ENCODE data around the gene TOM1.

TOM1 gene

DNA sequence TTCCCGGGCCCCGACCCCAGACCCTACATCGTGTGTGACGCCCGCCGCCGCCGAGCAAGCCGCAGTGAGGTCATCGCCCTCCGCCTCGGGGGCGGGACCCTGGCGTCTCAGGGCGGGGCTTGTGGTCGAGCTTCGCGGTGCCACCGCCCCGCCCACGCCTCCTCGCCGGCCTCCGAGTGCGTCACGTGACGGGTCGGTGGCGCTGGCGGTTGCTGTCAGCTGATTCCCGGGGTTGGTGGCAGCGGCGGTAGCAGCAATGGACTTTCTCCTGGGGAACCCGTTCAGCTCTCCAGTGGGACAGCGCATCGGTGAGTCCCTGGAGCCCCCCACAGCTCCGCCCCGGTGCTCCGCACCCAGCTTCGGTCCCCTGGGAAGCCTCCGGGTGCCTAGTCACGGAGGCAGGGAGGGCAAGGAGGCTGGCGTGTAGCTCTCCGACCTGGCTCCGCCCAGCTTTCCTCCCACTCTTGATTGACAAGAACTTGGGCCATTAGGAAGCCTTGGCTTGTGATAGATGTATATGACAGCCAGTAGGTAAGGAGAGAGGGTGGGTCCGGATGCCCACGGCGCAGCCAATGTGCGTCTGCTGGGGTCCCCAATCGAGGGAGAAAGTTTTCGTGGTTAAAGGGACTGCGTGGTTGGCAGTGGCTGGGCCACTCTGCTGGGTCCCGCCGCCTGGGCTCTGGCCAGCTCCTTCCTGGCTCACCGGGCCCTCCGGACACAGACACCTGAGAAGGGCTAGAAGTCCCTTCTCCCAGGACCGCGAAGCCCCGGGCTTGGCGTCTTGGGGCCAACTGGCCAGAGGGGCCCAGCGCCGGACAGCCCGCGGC is at the start of gene TOM1:
Gene TOM1 (plus strand): TSS at position 222 of the 827 bp plus-strand sequence. CDS start 35 bp downstream, at position 257.
- DNase-seq = peak; percentile 97

DNA sequence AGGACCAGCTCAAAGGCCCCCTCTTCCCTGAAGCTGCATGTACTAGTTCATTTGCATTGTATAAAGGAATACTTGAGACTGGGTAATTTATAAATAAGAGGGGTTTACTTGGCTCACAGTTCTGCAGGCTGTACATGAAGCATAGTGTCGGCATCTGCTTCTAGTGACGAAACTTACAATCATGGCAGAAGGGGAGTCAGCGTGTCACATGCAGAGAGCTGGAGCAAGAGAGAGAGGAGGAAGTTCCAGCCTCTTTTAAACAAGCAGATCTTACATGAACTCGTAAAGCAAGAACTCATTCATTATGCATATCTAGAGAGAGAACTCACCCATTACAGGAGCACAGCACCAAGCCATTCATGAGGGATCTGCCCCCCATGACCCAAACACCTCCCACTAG is 49.5 kb upstream of the TOM1 start:
- DNase-seq = no peak

DNA sequence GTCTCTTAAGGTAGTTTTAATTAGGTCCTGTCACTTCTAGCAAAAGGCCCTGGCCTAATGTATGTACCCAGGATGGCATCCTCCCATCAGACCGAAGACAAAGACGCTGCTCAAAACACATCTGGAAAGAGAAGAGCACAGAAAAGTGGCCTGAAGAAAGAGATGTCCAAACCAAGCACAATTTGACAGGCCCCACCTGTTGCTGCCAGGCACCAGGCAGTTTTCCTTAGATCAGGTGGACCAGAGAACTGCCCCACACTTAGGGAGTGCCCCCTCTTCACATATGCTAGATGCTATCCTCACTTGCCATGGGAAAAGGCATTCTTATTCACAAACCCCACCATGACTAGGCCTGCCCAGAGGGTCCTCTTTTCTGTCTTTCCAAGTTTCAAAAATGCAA is 45.7 kb upstream of the TOM1 start:
- DNase-seq = no peak

DNA sequence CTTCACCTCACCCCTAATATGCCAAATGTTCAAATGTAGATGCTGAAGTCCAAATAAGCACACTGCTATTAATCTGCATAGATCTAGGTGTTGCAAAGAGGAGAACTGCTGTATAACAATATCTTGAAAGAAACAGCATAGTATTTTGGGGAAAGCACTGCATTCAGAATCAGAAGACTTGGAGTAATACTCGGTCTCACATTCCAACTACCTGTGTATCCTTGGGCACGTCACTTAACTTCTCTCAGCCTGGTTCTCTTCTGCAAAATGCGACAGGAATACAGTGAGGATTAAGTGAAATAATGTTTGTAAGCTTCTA is 42.7 kb upstream of the TOM1 start:
- DNase-seq = no peak

DNA sequence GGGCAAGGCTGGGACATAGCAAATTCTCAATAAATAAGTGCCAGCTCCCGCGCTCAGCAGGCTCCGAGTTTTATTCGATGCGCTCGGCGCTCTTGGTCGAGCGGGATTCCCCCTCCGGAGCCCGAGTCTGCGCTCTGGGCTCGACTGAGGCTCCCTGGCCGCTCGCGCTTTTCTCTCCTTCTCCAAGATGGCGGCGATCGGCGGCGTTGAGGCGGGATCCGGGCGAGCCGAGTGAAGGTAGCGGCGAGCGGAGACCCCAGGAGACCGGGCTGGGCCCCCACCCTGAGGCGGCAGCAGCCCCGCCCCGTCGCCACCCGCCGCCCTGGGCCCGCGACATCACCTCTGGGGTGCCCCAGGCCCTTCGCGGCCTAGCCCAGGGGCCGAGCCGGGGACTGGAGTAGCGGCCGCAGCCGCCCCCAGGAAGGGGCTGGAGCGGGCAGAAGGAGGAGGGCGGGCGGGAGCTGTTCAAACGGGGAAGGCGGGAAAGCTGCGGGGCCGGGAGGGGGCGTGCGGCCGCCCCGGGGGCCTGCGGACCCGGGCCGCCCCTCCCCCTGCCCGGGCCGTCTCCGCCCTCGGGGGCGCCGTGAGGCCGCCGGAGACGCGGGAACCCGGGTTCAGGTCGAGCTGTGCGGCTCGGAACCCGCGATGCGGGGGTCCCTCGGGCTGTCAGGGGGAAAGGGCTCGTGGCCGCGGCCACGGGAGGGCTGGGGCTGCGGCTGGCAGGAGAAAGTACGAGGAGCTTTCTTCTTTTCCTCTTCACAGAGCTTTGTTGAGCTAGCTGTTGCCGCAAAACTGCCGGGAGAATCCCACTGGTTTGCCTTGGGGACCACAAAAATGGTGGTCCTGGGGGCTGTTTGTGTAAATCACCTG is 42.1 kb upstream of the TOM1 start, which contains the start of gene HMGXB4:
Gene HMGXB4 (plus strand): TSS at position 173 of the 870 bp plus-strand sequence. CDS start 4,898 bp downstream, outside the sequence.
- peak; percentile 91 for DNase-seq

DNA sequence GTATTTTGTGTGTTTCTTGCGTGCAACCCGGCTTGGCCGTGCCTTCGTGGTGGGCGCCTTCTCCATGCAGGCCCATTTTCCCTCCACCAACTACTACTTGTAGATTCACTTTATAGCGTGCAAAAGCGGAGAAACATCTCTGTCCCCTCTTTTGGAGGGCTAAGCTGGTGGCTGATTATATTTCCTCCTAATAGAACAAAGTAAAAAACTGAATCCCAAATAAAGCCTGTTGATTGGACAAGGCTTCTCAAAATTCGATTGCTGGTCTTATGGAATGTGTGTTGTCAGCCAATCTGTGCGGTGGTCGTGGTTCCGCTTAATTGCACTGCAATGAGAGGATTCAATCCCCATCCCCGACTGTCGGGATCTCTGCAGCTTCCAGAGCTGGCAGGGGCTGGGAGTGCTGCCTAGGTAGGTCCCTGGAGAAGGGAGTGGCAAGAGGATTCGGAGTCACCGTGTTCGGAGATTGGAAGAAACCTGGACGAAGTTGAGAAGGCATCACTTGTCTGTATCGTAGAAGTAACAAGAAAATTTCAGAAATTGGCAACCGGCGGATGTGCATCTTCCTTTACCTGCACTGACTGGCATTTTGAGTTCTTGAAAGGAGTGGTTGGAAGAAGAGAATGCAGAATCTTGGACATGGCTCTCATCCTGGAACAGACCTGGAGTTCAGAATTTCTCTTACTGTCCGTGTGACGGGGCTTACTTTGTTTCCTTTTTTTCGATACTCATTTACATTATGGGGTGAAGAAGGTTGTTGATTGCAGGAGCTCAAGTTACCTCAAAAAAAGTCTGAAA is 41.3 kb upstream of the TOM1 start:
- DNase-seq = no peak

DNA sequence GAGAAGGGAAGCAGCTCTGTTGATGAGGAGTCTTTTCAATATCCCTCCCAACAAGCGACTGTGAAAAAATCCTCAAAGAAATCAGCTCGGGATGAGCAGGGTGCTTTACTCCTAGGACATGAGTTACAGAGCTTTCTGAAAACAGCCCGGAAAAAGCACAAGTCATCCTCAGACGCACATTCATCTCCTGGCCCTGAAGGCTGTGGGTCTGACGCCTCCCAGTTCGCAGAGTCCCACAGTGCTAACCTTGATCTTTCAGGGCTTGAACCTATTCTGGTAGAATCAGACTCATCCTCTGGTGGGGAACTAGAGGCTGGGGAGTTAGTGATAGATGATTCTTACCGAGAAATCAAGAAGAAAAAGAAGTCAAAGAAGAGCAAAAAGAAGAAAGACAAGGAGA is 34.7 kb upstream of the TOM1 start:
- DNase-seq = no peak

DNA sequence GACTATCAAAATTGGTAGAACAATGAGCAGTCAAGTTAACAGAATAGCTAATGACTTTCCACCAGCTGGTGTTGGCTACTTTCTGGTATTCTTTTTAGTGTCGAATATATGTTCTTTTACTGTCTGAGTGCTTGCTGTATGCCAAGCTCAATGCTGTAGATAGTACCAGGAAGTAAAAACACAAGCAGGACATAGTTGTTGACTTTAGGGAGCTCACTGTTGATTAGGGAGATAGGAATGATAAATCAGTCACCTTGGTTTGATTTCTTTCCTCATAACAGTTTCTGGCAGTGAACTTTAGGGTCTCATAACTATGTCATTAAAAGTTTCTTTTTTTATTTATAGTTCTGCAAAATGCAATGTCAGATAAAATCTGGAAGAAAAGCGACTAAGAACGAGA is 33.4 kb upstream of the TOM1 start:
- no peak for DNase-seq

DNA sequence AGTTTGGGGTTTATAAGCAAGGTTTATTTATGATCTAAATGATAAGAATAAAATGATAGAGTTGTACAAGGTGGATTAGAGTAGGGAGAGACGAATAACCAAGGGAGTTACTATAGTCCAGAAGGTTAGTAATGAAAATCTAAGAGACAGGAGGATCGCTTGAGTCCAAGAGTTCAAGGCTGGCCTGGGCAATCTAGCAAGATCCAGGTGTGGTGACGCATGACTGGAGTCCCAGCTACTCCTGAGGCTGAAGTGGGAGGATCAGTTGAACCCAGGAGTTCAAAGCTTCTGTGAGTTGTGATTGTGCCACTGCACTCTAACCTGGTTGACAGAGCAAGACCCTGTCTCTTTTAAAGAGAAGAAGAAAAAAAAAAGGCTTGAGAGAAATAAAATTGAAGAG is 30.1 kb upstream of the TOM1 start:
- no peak for DNase-seq

DNA sequence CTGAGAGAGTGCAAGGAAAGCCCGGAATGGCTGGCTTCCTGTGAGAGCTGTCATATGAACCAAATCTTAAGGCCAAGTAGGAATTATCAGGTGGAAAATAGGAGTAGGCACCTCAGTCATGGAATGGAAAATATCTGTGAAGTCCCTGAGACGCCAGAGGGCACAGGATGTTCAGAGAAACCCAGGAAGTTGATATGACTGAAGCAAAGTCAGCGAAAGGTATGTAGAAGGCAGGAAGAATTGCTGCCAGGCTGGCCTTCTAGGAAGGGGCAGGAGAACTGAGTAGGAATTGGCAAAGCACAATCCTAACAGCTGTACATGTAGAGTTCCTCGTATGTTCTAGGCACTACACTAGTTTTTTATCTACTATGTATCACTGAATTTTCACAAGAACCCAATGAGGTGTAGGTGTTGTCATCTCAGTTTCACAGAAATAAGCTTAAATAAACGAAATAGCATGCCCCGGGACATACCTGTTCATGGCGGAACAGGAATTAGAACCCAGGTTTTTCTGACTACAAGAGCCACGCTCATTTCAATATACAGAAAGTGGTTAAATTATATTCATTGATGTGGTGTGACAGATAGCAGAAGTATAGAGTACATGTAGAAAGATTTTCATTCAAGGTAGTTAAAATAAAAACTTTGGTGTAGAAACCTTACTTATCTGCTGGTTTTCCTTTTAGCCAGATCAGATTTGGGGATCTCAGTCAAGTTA is 25.4 kb upstream of the TOM1 start:
- DNase-seq = no peak

DNA sequence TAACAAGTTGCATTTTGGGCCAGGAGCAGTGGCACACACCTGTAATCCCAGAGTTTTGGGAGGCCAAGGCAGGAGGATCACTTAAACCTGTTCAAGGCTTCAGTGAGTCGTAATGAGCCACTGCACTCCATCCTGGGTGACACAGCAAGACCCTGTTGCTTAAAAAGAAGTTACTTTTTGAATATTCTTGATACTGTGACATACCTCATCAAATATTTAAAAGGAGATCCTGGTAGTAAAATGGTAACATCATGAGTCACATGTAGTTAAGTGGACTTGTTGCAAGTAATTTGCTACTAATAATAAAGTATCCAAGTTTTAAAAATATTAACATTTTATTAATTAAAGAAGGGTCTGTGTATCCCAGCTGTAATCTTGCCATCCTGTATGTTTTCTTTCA is 24.1 kb upstream of the TOM1 start:
- DNase-seq = peak; percentile 8

DNA sequence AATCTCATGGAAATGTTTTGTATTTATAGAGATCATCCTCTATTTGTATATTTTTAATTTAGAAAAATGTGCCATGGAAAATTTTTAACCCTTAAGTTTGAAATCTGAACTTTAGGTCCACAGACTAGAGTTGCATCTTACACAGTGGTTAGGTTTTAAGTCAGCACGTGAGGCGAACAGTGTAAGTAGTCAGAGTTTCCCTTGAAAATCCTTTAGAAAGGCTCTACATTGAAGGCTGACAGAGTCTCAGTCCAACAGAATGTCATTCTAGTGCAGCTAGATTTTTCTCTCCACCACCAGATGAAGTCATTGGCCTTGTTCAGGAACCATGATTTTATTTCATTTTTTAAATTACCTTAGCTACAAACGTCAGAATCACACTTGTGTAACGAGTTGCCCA is 23.7 kb upstream of the TOM1 start:
- DNase-seq = no peak

DNA sequence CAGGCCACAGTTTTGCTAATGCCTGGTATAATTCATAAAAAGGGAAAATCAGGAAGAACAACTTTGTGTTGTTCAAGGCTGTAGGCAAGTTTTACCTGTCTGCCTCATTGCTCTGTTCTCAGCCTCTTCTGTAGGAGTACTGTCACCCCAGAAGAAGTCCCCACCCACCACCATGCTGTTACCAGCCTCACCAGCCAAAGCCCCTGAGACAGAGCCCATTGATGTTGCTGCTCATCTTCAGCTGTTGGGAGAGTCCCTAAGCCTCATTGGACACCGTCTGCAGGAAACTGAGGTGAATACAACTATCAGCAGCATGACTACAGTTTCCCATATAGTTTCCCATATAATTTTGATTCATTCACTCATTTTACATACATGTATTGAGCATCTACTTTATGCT is 11.6 kb upstream of the TOM1 start:
- no peak for DNase-seq

DNA sequence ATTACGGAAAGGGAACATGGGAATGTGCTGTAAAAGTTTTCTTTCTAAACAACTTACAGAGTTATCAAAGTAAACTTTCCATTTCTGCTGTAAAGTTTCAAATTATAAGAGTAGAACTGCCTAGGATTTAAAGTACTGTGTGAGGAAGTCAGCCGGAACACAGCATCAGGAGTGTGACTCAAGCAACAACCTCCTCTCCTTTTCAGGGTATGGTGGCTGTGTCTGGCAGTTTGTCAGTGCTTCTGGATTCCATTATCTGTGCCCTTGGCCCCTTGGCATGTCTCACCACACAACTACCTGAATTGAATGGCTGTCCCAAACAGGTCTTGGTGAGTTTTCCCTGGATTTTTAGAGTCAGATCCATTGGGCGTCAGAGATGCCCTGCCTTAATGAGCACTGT is 6.9 kb upstream of the TOM1 start:
- DNase-seq = no peak

DNA sequence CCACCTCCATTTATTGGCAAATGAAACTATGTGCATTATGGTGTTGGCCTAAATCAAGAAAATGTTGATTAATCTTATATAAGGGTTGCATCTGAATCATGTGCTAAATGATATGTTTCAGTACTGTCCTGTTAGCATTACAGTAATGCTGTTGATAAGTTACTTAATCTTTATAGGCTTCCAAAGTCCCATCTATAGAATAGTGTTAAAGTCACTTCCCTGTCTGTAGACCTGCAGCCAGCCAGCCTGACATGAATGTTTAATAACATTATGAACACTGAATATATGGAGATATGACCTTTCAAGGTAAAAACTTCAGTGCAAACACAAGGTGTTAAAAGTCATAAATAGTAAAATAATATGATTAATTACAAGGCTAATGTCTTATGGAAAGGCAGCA is 3.6 kb upstream of the TOM1 start:
- no peak for DNase-seq

DNA sequence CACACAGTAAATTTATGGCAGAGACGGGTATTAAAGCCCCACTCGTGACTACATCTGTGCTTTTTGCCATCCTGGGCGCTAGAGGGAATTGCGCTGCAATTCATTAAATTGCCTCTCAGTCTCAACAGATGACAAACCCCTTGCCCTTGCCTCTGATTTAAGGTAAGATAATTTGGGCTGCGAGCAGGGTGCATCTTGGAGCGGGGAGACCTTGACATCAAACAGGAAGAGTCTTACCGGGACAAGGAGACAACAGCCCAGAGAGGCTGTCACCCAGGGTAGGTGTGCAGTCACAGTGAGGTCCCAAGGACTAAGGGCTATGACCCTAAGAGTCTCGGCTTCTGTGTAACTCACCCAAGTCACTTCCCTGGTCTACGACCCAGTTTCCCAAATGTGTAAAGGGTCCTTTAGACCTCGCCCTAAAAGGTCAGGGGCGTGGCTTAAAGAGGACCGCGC is 449 bp upstream of the TOM1 start:
- DNase-seq = no peak

DNA sequence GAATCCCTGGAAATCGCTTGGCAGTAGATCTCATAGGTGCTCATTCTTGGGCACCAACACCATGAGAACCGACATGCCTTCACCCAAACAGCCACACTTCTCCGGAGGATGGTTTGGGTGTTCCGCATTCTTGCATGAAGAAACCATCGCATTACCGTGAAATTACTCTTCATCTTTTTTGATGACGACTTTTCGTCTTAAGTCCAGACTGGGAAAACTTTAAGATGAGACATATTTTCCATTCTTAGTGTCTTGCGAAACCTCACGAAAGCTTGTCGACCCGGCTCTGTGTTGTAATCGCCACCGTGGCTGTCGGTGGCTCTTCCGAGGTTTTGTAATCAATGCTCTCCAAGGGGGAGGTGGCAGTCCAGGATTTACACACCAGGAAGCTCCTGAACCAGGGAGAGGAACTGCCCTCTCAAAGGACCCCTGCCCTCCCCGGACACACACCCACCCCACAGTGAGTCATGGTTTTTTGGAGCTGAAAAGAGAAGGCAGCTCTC is 1.7 kb downstream of the TOM1 start:
- no peak for DNase-seq

DNA sequence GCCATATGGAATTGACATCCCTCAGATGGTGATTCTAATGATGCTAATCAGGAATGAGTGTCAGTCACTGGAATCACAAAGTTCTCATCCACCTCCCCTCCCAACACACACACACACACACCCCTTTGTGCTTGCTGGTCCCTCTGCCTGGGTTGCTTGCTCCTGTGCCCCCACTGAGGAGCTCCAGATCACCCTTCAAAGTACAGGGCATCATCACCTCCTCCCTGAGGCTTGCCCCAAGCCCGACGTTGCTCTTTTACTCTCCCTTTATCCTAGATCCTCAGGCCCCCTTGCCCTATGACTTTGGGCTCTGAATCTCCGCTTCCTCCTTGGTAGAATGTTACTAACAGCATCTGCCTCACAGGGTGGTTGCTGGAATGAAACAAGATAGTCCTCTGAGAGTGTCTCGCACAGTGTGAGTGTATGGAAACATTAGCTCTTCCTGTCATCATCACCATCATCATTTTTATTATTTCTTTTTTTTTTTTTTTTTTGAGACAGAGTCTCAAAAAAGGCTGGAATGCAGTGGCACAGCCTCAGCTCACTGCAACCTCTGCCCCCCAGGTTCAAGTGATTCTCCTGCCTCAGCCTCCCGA is 3.4 kb downstream of the TOM1 start:
- no peak for DNase-seq

DNA sequence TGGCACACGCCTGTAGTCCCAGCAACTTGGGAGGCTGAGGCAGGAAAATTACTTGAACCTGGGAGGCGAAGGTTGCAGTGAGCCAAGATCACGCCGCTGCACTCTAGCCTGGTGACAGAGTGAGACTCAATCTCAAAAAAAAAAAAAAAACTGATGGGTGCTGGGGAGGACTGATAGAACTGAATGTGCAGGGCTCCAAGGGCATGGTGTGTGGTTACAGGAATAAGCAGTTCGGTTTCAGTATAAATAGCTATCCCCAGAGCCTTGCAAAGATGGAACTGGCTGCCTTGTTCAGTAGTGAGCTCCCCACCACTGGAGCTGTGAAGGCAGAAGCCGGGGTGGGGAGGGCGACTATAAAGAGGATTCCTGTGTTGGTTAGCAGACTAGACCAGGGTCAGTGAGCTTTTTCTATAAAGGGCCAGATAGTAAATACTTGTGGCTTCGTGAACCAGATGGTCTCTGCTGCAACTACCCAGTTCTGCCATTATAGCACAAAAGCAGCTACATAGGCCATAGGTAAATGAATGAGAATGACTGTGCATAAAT is 5.9 kb downstream of the TOM1 start:
- DNase-seq = no peak

DNA sequence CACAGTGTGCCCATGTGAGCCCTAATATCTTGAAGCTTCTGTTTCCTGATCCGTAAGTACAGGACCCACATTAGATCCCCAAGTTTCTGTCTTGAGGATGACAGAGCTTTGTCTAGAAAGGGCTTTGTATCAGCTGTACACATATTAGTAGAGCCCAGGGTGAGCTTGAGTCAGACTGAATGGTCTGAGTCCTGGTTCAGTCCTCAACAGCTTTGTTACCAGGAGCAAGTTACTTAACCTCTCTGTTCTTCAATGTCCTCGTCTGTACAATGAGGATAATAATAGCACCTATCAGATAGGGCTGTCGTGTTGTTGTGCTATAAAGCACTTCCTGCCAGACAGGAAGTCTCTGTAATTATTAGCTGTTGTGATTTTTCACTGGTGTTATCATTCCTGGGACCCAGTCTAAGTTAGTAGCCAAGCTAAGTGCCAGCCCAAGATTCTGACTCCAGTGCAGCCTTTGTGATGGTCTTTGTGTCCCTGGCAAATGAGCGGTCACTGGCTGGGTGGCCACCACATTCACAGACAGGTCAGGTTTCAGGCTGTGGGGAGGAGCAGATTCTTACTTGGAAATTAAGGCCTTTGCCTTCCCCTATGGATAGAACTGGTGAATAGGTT is 6.8 kb downstream of the TOM1 start:
- no peak for DNase-seq

DNA sequence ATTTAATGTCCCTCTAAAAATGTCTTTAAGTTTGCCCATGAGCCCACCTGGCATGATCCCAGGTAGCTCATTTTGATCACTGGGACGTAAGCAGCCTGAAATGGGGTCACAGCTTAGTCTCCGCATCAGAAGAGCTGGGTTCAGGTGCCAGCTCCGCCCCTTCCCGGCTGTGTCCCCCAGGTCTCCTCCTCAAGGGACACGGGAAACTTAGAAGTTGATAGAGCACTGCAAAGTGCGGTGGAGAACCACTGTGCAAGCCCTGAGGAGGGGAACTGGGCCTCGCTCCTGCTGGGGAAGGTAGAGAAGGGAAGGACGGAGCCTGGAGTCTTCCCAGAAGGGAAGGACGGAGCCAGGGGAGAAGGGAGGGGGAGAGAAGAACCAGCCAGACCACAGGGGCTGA is 7.7 kb downstream of the TOM1 start:
- no peak for DNase-seq

Measured in activated CD4-positive, alpha-beta T cell treated with anti-CD3 and anti-CD28 coated beads for 48 hours (primary cell).